D721Med (cell line): ENCODE measurements around the gene FBXO31.

Source experiments
- DNase-seq: peaks from one replicate; pipeline ENCODE4 v3.0.0; 2011; ENCODE audit warnings: low spot score; ENCODE audit not compliant: insufficient read length
- FAIRE-seq: peaks from 2 replicates; lab custom pipeline; 2011; peaks lifted over from hg19 to GRCh38; lab: Jason Lieb, UNC
- TF ChIP-seq, protein P1 (sequence below): IDR thresholded peaks from 2 replicates; pipeline ENCODE4 v1.5.1; 2012; ENCODE audit warnings: mild to moderate bottlenecking, control low read depth; ENCODE audit not compliant: insufficient read depth; ENCODE audit errors: missing control alignments

Gene FBXO31

DNA sequence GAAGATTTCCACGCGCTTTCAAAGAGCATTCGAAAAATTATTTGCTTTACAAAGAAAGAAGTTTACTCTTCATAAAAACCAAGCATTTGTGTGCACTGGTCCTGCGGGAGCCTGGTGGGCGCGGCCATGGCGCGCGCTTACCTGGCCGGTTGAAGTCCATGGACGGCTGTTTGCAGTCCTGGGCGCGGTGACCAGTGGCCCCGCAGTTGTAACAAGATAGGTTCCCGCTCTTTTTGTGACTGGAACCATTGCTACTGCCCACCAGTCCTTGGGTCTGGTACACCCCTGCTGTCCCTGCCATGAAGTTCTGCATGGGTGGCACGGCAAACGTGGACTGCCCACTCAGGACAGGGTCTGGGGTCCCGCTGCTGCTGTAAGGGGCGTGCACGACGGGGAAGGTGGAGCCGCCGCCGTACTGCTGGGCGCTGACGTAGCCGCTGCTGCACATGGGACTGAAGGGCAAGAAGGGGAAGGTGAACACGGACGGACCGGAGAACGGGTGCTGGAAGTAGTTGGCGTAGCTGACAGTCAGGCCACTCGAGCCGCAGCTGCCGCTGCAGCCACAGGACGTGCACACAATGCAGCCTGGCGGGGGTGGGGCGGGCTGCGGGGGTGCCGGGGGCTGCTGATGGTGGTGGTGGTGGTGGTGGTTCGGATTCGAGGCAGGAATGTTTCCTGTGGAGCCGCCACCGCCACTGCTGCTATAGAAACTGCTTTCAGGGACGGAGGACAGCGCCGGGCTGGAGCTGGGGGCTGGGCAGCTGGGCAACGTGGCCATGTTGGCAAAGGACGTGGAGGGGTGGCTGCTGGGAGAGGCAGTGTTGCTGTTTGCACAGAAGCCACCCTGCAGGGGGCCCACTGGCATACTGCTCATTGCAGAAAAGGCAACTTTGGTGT is 28.0 kb upstream of the FBXO31 start:
- no peak for FAIRE-seq

DNA sequence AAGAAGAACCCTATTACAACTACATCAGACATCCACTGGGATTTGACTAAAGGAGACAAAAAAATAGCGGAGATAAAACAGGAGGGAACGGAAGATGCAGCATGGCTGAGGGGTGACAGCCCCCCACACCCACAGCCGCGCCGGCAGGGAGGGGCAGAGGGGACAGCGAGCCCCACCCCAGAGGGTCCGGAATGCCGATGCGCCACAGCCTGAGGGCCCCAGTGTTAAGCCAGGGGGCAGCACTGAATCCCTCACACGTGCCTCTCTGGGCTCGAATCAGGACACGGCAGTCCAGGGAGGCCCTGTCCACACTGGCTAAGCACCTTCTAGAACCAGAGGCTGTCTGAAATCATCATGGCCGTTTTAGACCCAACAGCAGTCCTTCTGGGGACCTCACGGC is 27.4 kb upstream of the FBXO31 start:
- FAIRE-seq (no peak), DNase-seq (no peak)
- TF ChIP-seq, protein P1, sequence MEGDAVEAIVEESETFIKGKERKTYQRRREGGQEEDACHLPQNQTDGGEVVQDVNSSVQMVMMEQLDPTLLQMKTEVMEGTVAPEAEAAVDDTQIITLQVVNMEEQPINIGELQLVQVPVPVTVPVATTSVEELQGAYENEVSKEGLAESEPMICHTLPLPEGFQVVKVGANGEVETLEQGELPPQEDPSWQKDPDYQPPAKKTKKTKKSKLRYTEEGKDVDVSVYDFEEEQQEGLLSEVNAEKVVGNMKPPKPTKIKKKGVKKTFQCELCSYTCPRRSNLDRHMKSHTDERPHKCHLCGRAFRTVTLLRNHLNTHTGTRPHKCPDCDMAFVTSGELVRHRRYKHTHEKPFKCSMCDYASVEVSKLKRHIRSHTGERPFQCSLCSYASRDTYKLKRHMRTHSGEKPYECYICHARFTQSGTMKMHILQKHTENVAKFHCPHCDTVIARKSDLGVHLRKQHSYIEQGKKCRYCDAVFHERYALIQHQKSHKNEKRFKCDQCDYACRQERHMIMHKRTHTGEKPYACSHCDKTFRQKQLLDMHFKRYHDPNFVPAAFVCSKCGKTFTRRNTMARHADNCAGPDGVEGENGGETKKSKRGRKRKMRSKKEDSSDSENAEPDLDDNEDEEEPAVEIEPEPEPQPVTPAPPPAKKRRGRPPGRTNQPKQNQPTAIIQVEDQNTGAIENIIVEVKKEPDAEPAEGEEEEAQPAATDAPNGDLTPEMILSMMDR, result no peak

More for the DNA sequence above, 28.0 kb upstream of the FBXO31 start:
- TF ChIP-seq, protein P1, result no peak
- no peak for DNase-seq

DNA sequence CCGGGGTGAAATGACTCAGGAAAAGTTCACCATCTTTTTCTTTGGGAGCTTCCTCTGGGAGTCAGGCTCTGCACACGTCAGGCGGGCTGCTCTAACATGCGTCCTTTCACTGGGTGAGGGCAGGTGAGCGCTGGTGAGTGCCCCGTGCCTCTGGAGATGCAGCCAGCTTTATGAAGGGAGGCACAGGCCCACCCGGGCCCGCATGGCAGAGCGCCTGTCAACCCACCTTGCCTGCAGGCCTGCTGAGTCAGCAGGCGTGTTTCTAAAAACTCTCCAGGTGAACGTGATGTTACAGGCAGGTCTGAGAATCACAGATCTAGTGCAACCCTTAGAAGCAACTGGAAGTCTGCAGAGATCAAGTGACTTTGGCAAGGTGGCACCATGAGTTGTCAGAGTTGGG is 27.0 kb upstream of the FBXO31 start:
- TF ChIP-seq, protein P1, result no peak
- DNase-seq (no peak), FAIRE-seq (no peak)

DNA sequence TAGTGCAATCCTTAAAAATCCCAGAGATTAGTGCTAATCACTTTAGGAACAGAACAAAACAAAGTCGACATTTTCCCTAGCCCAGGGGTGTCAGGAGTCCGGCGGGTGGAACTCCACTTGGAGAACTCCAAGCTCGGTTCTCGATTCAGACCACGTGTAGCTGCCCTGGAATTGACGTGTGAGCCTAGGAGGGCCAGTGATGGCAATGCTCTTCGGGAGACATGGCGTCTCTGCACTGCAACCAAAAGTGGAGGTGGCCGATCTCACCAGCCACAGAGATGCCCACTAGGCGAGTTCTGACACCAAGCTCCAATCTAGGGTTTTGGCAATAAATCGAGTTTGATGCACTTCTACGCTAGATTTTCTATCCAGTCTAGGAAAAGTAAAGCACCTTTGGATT is 26.2 kb upstream of the FBXO31 start:
- FAIRE-seq (no peak), DNase-seq (no peak)
- TF ChIP-seq, protein P1, result no peak

DNA sequence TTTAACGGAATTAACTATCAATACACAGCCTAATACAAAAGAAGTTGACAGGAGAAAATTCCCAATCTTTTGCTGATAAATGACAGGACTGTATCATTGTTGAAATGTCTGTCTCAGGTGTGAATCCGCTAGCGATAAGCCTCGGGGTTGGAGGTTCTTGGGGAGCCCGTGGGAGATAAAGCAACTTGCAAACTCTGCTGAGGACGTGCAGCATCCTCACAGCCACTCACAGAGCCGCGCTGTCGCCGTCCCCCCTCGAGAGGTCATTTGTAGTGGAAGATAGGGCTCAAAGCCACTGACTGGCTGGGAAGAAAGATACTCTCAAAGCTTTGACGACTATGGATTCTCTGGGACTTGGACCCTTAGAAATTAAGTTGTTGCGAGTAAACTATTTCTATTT is 25.6 kb upstream of the FBXO31 start:
- DNase-seq (no peak), FAIRE-seq (no peak)
- TF ChIP-seq, protein P1, result no peak

DNA sequence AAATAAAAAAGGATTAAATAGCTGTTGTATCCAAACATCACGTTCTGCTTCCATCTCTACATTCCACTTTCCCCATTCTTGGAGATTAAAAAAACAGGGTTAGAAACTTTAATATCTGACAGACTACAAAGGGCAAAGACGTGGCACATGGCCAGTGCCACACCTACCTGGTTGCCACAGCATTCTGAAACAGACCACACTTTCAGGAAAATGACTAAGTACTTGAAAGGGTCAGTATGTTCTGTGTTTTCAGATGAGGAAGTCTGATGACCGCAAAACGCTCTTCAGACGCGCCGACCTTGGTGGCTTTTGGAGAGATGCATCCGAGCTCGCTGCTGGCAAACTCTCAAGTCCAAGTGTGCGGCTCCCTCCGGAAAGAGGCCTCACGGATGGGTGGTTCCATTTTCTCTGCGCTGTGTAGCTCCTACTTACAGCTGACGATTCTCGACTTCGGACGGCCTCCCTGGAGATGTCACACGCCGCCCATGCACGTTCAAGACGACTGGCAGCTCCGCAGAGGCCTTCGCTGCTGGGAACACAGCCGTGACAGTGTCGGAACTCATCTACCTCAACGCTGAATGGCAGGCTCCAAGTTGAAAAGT is 24.0 kb upstream of the FBXO31 start:
- FAIRE-seq, result no peak
- TF ChIP-seq, protein P1, result no peak
- DNase-seq, result no peak
